Activated CD4-positive, alpha-beta T cell treated with anti-CD3 and anti-CD28 coated beads for 4 hours (primary cell): Measurements from ENCODE around the gene ABI1.

Source experiments
- DNase-seq, 2 donors: peaks; one replicate each; pipeline ENCODE4 v3.0.0-alpha.2; 2020

Gene ABI1

GRCh38 chr10:26854524-26854923 lies 6.2 kb downstream of the ABI1 start:
- no peak for DNase-seq

- DNase-seq, result no peak
Observed at GRCh38 chr10:26844396-26844975, 16.3 kb downstream of the ABI1 start.

GRCh38 chr10:26843736-26844135 lies 17.0 kb downstream of the ABI1 start:
- no peak for DNase-seq

- DNase-seq, result no peak
Observed at GRCh38 chr10:26841733-26842317, 18.9 kb downstream of the ABI1 start.

GRCh38 chr10:26840938-26841732 lies 19.6 kb downstream of the ABI1 start:
- no peak for DNase-seq

GRCh38 chr10:26839966-26840627 lies 20.7 kb downstream of the ABI1 start:
- DNase-seq, result no peak

- DNase-seq, result no peak
Observed at GRCh38 chr10:26837139-26837538, 23.6 kb downstream of the ABI1 start.

GRCh38 chr10:26835025-26835424 lies 25.7 kb downstream of the ABI1 start:
- DNase-seq, result no peak

GRCh38 chr10:26832960-26833359 lies 27.8 kb downstream of the ABI1 start:
- no peak for DNase-seq

GRCh38 chr10:26831936-26832335 lies 28.8 kb downstream of the ABI1 start:
- no peak for DNase-seq

GRCh38 chr10:26829810-26830515 lies 30.8 kb downstream of the ABI1 start:
- no peak for DNase-seq

- no peak for DNase-seq
Observed at GRCh38 chr10:26824015-26824690, 36.6 kb downstream of the ABI1 start.

- DNase-seq, result no peak
Observed at GRCh38 chr10:26821699-26822570, 38.8 kb downstream of the ABI1 start.

GRCh38 chr10:26815500-26815899 lies 45.3 kb downstream of the ABI1 start:
- DNase-seq, result no peak

GRCh38 chr10:26810435-26811026 lies 50.2 kb downstream of the ABI1 start:
- no peak for DNase-seq

- DNase-seq, result no peak
Observed at GRCh38 chr10:26809973-26810372, 50.8 kb downstream of the ABI1 start.

GRCh38 chr10:26807532-26807931 lies 53.2 kb downstream of the ABI1 start:
- DNase-seq, result no peak

GRCh38 chr10:26806557-26806956 lies 54.2 kb downstream of the ABI1 start:
- no peak for DNase-seq

GRCh38 chr10:26805567-26806245 lies 55.1 kb downstream of the ABI1 start:
- no peak for DNase-seq
